HG03432 (cell line): Measurements from ENCODE around the gene GRIK4.
"Not testable (repeated sequence)": the region's sequence is repeated elsewhere in the genome, so short reads cannot be mapped to it uniquely, and the experiment has no call there.

Experiments used
- ATAC-seq: cut with Tn5 transposase; IDR thresholded peaks from one replicate; pipeline ENCODE4 v1.9.1; 2021; ENCODE audit warnings: mild to moderate bottlenecking, moderate library complexity; ENCODE audit not compliant: unreplicated experiment

The GRIK4 gene

GRCh38 chr11:121021718-121022117 is 510.2 kb downstream of the GRIK4 start:
- ATAC-seq: not testable (repeated sequence)

GRCh38 chr11:121023848-121024751 is 512.6 kb downstream of the GRIK4 start, which contains the start of gene TBCEL:
TBCEL (plus strand) TSS chr11:121024102; CDS start chr11:121045691, 21,589 bp downstream.
- ATAC-seq: peak; percentile 96

- no peak for ATAC-seq
Observed at GRCh38 chr11:121024989-121025388, 513.4 kb downstream of the GRIK4 start.

- ATAC-seq: no peak
Observed at GRCh38 chr11:121029153-121029552, 517.6 kb downstream of the GRIK4 start.

- no peak for ATAC-seq
Observed at GRCh38 chr11:121029813-121030445, 518.4 kb downstream of the GRIK4 start.

- ATAC-seq: no peak
Observed at GRCh38 chr11:121031167-121031566, 519.6 kb downstream of the GRIK4 start.

GRCh38 chr11:121031648-121032047 is 520.1 kb downstream of the GRIK4 start:
- ATAC-seq: not testable (repeated sequence)

- no peak for ATAC-seq
Observed at GRCh38 chr11:121032546-121032945, 521.0 kb downstream of the GRIK4 start.

- ATAC-seq: no peak
Observed at GRCh38 chr11:121033635-121034034, 522.1 kb downstream of the GRIK4 start.

- no peak for ATAC-seq
Observed at GRCh38 chr11:121035169-121035755, 523.7 kb downstream of the GRIK4 start.

GRCh38 chr11:121035780-121036179 is 524.2 kb downstream of the GRIK4 start:
- ATAC-seq: peak; percentile 70

- no peak for ATAC-seq
Observed at GRCh38 chr11:121037016-121037415, 525.5 kb downstream of the GRIK4 start.
